GM12801 (cell line): Measurements from ENCODE around the gene KRTAP2-3.
"Not testable (repeated sequence)": the region's sequence is repeated elsewhere in the genome, so short reads cannot be mapped to it uniquely, and the experiment has no call there.

ENCODE experiments used
- CTCF ChIP-seq: IDR thresholded peaks from one replicate; pipeline ENCODE4 v1.5.1; 2011; ENCODE audit warnings: control low read depth; ENCODE audit not compliant: insufficient read length; ENCODE audit errors: extremely low read depth

The KRTAP2-3 gene

GRCh38 chr17:41055130-41055529 is 4.8 kb downstream of the KRTAP2-3 start, which contains the start of gene KRTAP2-2:
Gene KRTAP2-2 (minus strand): TSS chr17:41055230. CDS start chr17:41055211, 19 bp downstream.
- not testable (repeated sequence) for TF ChIP-seq CTCF

- TF ChIP-seq CTCF, result no peak
These were observed 5.9 kb downstream of the KRTAP2-3 start for GRCh38 chr17:41054025-41054424.

- TF ChIP-seq CTCF, result no peak
These were observed 7.3 kb downstream of the KRTAP2-3 start for GRCh38 chr17:41052566-41052965.

- TF ChIP-seq CTCF, result no peak
These were observed 10.8 kb downstream of the KRTAP2-3 start for GRCh38 chr17:41049110-41049509.

GRCh38 chr17:41048441-41048840 is 11.5 kb downstream of the KRTAP2-3 start:
- TF ChIP-seq CTCF, result no peak

DNA sequence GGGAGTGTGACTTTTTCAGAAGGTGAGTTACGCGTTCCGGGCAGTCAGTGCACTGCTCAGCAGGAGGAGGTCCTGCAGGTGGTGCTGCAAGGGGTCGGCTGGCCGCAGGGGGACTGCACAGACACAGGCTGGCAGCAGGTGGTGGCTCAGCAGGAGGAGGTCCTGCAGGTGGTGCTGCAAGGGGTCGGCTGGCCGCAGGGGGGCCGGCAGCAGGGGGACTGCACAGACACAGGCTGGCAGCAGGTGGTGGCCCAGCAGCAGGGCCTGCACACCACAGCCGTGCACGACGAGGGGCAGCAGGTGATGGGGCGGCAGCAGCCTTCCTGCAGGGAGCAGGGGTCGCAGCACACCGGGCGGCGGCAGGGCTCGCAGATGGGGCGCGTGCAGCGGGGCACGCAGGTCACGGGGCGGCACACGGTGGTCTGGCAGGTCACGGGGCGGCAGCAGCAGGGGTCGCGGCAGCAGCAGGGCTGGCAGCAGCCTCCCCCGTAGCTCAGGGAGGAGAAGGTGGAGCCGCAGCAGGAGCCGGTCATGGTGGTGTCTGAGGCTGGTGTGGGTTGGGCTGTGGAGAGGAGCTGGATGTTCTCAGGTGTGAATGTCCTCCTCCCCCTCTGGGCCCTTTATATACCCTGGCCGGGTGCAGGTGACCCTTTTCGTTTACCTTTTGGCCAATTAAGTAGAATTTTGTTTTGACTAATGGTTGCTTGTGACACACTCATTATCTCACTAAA is 13.0 kb downstream of the KRTAP2-3 start, which contains the start of gene KRTAP2-1:
Gene KRTAP2-1 (minus strand): TSS at position 582 of the 731 bp plus-strand sequence. CDS start 49 bp downstream, at position 533.
- not testable (repeated sequence) for TF ChIP-seq CTCF

GRCh38 chr17:41042953-41043352 is 17.0 kb downstream of the KRTAP2-3 start:
- TF ChIP-seq CTCF, result no peak
